Germinal center (tissue), 1 donor: ENCODE results near the gene ALAS2.
"Not testable (repeated sequence)": the region's sequence is repeated elsewhere in the genome, so short reads cannot be mapped to it uniquely, and the experiment has no call there.

Experiments used
- DNase-seq: peaks from one replicate; pipeline ENCODE4 v3.0.0; 2012; ENCODE audit warnings: mixed read lengths, low spot score

Gene ALAS2

GRCh38 chrX:55030271-55031205, at the start of gene ALAS2:
Gene ALAS2, minus strand, starts transcription at chrX:55030977. Its CDS starts 4,977 bp downstream, at chrX:55026000.
- DNase-seq = no peak

- DNase-seq = no peak
Observed at GRCh38 chrX:55074851-55075467, 44.2 kb upstream of the ALAS2 start, which contains the start of gene PAGE2B. Gene PAGE2B, plus strand, starts transcription at chrX:55075030. Its CDS starts 1,012 bp downstream, at chrX:55076042.

GRCh38 chrX:55072286-55072685, 41.5 kb upstream of the ALAS2 start:
- DNase-seq = no peak

GRCh38 chrX:55067180-55067579, 36.4 kb upstream of the ALAS2 start:
- not testable (repeated sequence) for DNase-seq

GRCh38 chrX:55057675-55058249, 27.0 kb upstream of the ALAS2 start:
- DNase-seq = peak; percentile 4

GRCh38 chrX:55056820-55057674, 26.3 kb upstream of the ALAS2 start:
- DNase-seq = no peak

- DNase-seq = not testable (repeated sequence)
Observed at GRCh38 chrX:55050599-55050998, 19.8 kb upstream of the ALAS2 start.

- DNase-seq = no peak
Observed at GRCh38 chrX:55041514-55041913, 10.7 kb upstream of the ALAS2 start.

- DNase-seq = no peak
Observed at GRCh38 chrX:55039471-55039870, 8.7 kb upstream of the ALAS2 start.

- no peak for DNase-seq
Observed at GRCh38 chrX:55033429-55033828, 2.7 kb upstream of the ALAS2 start.

GRCh38 chrX:55029291-55029690, 1.5 kb downstream of the ALAS2 start:
- no peak for DNase-seq

GRCh38 chrX:55028611-55029010, 2.2 kb downstream of the ALAS2 start:
- no peak for DNase-seq

GRCh38 chrX:55028040-55028439, 2.7 kb downstream of the ALAS2 start:
- no peak for DNase-seq

GRCh38 chrX:55026840-55027239, 3.9 kb downstream of the ALAS2 start:
- DNase-seq = no peak

GRCh38 chrX:55026143-55026542, 4.6 kb downstream of the ALAS2 start:
- no peak for DNase-seq

- DNase-seq = no peak
Observed at GRCh38 chrX:55014897-55015299, 15.9 kb downstream of the ALAS2 start.

GRCh38 chrX:55011294-55011693, 19.5 kb downstream of the ALAS2 start:
- no peak for DNase-seq

- DNase-seq = no peak
Observed at GRCh38 chrX:55008571-55009358, 22.0 kb downstream of the ALAS2 start.

- DNase-seq = no peak
Observed at GRCh38 chrX:55007656-55008055, 23.1 kb downstream of the ALAS2 start.

GRCh38 chrX:55006827-55007621, 23.8 kb downstream of the ALAS2 start:
- no peak for DNase-seq
